Measurements from ENCODE around the gene GRIK4.

GRIK4 gene

DNA sequence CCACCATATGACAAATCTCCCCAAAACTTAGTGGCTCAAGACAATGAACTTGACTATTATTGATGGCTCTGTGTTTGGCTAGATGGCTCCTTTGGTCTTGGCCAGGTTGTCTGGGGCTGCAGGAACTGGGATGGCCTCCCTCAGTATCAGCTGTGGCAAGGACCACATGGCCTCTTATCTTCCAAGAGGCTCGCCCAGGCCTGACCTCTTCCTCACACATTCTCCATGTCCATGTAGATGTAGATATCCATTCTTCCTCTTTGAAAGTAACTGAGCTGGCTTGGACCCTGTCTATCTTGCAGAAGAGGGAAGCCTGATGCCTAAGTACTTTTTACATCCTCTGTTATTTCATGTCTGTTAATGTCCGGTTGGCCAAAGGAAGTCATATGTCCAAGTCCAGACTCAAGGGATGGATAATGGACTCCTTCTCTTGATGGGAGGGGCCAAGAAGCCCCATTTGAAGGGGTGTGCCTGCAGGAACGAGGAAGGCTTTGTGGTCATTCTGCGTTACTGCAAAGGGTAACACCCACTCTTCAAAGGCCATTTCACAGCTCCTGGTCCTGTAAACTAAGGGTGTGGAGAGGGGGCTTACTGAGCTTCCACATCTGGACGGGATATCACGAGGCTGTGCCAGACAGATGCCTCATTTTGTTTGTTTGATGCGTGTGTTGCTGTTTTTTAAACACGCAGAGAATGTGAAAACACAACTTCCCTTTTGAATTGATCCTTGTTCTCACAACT, 87.1 kb downstream of the GRIK4 start:
- Histone ChIP-seq H3K9me3 (ENCODE audit: insufficient read depth, low read depth, low read length) (no peaks in the 10 kb centered on the region), H4K20me1 (ENCODE audit: insufficient read depth, low read length, poor library complexity, severe bottlenecking) (no peaks in the 10 kb centered on the region), H3K27me3 (ENCODE audit: insufficient read depth, low read length, poor library complexity, severe bottlenecking) (no peaks in the 10 kb centered on the region), H2AFZ (ENCODE audit: low read length) (no peak overlapping the region), H3K4me1 (ENCODE audit: insufficient read depth, low read length, poor library complexity, severe bottlenecking) (no peaks in the 10 kb centered on the region), H3K36me3 (ENCODE audit: insufficient read depth, low read length) (no peaks in the 10 kb centered on the region), H3K4me2 (ENCODE audit: low read depth, low read length, poor library complexity, severe bottlenecking) (no peak overlapping the region), H3K9ac (ENCODE audit: low read depth, low read length, poor library complexity, severe bottlenecking) (no peak overlapping the region), H3F3A (ENCODE audit: low read depth) (no peaks in the 10 kb centered on the region), H3K9me2 (replicated peaks; ENCODE audit: low read depth, low read length) (no peaks in the 10 kb centered on the region), H3K4me3 (ENCODE audit: low read length, poor library complexity, severe bottlenecking) (no peak overlapping the region), H3K79me2 (ENCODE audit: insufficient read depth, low read length) (no peaks in the 10 kb centered on the region)
- TF ChIP-seq EZH2phosphoT487 (IDR thresholded peaks at IDR 0.05; ENCODE audit: borderline replicate concordance): no peak
- no peak for TF ChIP-seq CTCF (conservative IDR thresholded peaks at IDR 0.05; ENCODE audit: low read length)

GRCh38 chr11:120599816-120600420, 88.4 kb downstream of the GRIK4 start:
- Histone ChIP-seq H2AFZ (ENCODE audit: low read length) (no peak overlapping the region), H3K9me3 (ENCODE audit: insufficient read depth, low read depth, low read length) (no peaks in the 10 kb centered on the region), H3K27me3 (ENCODE audit: insufficient read depth, low read length, poor library complexity, severe bottlenecking) (no peaks in the 10 kb centered on the region), H3K4me1 (ENCODE audit: insufficient read depth, low read length, poor library complexity, severe bottlenecking) (no peaks in the 10 kb centered on the region), H3F3A (ENCODE audit: low read depth) (no peaks in the 10 kb centered on the region), H3K4me3 (ENCODE audit: low read length, poor library complexity, severe bottlenecking) (no peak overlapping the region), H4K20me1 (ENCODE audit: insufficient read depth, low read length, poor library complexity, severe bottlenecking) (no peaks in the 10 kb centered on the region), H3K4me2 (ENCODE audit: low read depth, low read length, poor library complexity, severe bottlenecking) (no peak overlapping the region), H3K36me3 (ENCODE audit: insufficient read depth, low read length) (no peaks in the 10 kb centered on the region), H3K9me2 (replicated peaks; ENCODE audit: low read depth, low read length) (no peaks in the 10 kb centered on the region), H3K9ac (ENCODE audit: low read depth, low read length, poor library complexity, severe bottlenecking) (no peak overlapping the region), H3K79me2 (ENCODE audit: insufficient read depth, low read length) (no peaks in the 10 kb centered on the region)
- TF ChIP-seq CTCF (conservative IDR thresholded peaks at IDR 0.05; ENCODE audit: low read length) (no peak), EZH2phosphoT487 (IDR thresholded peaks at IDR 0.05; ENCODE audit: borderline replicate concordance) (no peak)

- no peaks in the 10 kb centered on the region for H3K79me2 ChIP-seq (ENCODE audit: insufficient read depth, low read length)
- TF ChIP-seq CTCF (conservative IDR thresholded peaks at IDR 0.05; ENCODE audit: low read length) (no peak), EZH2phosphoT487 (IDR thresholded peaks at IDR 0.05; ENCODE audit: borderline replicate concordance) (no peak)
- no peak overlapping the region for H3K4me2 ChIP-seq (ENCODE audit: low read depth, low read length, poor library complexity, severe bottlenecking)
These were observed 90.0 kb downstream of the GRIK4 start for GRCh38 chr11:120601536-120601935.

More at GRCh38 chr11:120601536-120601935, 90.0 kb downstream of the GRIK4 start:
- no peaks in the 10 kb centered on the region for H4K20me1 ChIP-seq (ENCODE audit: insufficient read depth, low read length, poor library complexity, severe bottlenecking)
- no peak overlapping the region for H2AFZ ChIP-seq (ENCODE audit: low read length)
- H3K9me2 ChIP-seq (replicated peaks; ENCODE audit: low read depth, low read length): no peaks in the 10 kb centered on the region
- no peaks in the 10 kb centered on the region for H3K27me3 ChIP-seq (ENCODE audit: insufficient read depth, low read length, poor library complexity, severe bottlenecking)
- H3F3A ChIP-seq (ENCODE audit: low read depth): no peaks in the 10 kb centered on the region
- H3K9ac ChIP-seq (ENCODE audit: low read depth, low read length, poor library complexity, severe bottlenecking): no peak overlapping the region
- no peaks in the 10 kb centered on the region for H3K9me3 ChIP-seq (ENCODE audit: insufficient read depth, low read depth, low read length)
- H3K36me3 ChIP-seq (ENCODE audit: insufficient read depth, low read length): no peaks in the 10 kb centered on the region
- no peak overlapping the region for H3K4me3 ChIP-seq (ENCODE audit: low read length, poor library complexity, severe bottlenecking)
- no peaks in the 10 kb centered on the region for H3K4me1 ChIP-seq (ENCODE audit: insufficient read depth, low read length, poor library complexity, severe bottlenecking)
